ENCODE measurements around the gene TSN.
A peak's percentile ranks its signal among the peaks of the same experiment; 100 is the strongest.
"Not testable (repeated sequence)": the region's sequence is repeated elsewhere in the genome, so short reads cannot be mapped to it uniquely, and the experiment has no call there.

Gene TSN

GRCh38 chr2:121755237-121756111 lies at the start of gene TSN:
Gene TSN (plus strand): TSS chr2:121755651. CDS start chr2:121755780, 129 bp downstream.
- peak; percentile 93 for DNase-seq

GRCh38 chr2:121705958-121706357 lies 49.5 kb upstream of the TSN start:
- DNase-seq: no peak

DNA sequence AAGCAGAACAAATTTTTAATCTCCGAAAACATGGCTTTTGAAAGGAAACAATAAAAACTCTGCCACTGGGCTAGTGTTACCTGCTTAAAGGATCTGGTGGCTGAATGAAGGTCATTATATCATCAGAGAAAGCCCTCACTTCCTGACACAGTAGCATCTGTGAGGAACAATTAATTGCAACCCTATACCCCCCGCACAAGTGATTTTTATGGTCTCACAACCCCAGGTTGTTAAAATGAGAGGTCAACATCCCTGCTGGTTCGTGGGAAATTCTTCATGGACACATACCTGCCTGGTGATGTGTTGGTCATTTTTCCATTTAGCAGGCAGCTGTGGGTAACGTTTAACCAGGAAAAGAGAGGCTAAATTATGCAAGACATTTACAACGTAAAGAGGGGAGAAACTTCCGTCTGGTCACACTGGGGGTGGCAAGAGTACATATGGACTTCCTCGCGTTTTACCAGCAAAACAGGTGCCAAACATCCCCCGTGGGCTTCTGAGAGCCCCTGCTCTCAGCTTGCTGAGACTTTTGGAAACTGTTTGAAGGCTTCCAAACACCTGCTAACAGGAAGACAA lies 48.0 kb upstream of the TSN start:
- DNase-seq: peak; percentile 84

- DNase-seq: peak; percentile 84
These were observed 47.5 kb upstream of the TSN start for GRCh38 chr2:121707920-121708361.

DNA sequence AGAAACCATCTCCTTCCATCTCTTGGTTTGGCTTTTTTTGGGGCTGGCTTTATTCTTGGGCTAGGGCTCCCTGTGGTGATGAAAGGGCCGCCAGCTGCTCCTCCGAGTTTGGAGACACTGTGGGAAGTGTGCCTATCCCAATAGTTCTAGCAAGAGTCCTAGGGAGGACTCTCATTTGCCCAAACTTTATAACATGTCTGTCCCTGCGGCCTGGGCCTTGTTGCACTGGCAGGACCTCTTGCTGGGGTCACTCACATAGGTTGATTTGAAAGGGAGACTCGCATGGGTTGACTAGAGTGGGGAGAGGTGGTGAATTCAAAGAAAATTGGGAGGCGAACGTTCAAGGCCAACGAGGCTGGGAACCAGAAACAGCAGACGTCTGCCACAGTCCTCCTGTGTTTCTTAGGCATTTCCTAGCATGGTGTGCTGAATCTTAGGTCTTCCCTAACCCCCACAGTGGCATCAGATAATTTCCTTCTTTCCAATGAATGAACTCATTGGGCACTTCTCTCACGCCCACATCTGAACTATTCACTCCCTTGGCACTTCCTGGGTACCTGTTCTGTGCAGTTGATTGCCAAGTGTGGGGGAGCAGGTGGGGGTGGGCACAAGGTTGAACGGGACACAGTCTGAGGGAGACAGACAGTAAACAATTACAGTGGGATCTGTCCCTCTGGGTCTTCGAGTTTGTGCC lies 45.5 kb upstream of the TSN start:
- peak; percentile 91 for DNase-seq

DNA sequence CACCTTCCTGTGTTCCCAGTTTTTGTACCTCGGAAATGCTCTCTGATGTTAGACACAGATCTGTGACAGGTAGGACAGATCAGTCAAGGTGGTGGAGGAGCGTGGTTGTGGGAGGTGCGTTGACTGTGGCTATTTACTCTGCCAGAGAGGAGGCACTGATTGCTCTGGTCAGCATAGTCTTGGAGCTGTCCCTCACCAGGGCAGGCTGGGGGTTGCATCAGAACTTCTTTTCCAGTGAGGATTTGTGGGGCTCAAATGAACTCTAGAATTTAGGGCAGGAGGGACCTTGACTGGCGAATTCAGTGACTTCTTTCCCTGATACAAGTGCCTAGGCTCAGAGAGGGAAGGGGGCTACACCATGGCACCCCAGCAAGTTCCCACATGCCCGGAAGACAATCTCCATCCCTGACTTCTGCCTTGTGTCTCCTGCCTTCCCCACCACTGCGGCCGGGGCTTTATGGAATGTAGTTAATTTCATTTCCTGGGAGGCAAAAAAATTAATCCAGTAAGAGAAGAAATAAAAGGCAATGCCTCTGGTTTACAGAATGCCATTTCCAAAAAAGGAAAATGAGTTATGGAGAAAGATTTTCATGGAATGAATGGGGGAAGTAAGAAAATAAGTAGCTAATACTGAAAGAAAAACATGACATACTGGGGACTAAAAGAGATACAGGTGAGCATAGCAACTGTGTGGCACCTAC lies 44.8 kb upstream of the TSN start:
- peak; percentile 88 for DNase-seq

GRCh38 chr2:121711481-121711880 lies 44.0 kb upstream of the TSN start:
- not testable (repeated sequence) for DNase-seq

GRCh38 chr2:121716126-121716525 lies 39.3 kb upstream of the TSN start:
- no peak for DNase-seq

DNA sequence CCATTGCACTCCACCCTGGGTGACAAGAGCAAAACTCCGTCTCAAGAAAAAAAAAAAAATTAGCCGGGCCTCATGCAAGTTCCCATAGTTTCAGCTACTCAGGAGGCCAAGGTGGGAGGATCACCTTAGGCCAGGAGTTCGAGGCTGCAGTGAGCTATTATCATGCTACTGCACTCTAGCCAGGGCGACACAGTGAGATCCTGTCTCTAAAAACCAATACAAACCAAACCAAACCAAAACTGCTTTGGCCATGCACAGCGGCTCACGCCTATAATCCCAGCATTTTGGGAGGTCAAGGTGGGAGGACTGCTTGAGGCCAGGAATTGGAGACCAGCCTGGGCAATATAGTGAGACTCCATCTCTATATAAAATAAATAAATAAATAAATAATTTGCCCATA lies 37.9 kb upstream of the TSN start:
- no peak for DNase-seq

GRCh38 chr2:121721926-121722325 lies 33.5 kb upstream of the TSN start:
- no peak for DNase-seq

GRCh38 chr2:121722479-121722878 lies 33.0 kb upstream of the TSN start:
- peak; percentile 23 for DNase-seq

DNA sequence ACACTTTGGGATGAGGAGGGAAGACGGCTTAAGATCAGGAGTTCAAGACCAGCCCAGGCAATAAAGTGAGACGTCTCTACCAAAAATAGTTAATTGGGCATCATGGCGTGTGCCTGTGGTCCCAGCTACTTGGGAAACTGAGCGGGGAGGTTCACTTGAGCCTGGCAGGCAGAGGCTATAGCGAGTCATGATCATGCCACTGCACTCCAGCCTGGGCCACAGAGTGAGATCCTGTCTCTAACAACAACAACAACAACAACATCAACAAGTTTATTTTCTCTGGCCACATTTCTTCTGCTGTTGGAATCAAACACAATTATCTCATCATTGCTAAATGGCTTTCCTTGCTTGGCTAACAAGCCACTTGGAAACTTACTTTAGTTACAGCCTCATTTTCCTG lies 32.1 kb upstream of the TSN start:
- DNase-seq: no peak

GRCh38 chr2:121727332-121727731 lies 28.1 kb upstream of the TSN start:
- DNase-seq: no peak

- DNase-seq: no peak
These were observed 27.5 kb upstream of the TSN start for GRCh38 chr2:121727950-121728349.

DNA sequence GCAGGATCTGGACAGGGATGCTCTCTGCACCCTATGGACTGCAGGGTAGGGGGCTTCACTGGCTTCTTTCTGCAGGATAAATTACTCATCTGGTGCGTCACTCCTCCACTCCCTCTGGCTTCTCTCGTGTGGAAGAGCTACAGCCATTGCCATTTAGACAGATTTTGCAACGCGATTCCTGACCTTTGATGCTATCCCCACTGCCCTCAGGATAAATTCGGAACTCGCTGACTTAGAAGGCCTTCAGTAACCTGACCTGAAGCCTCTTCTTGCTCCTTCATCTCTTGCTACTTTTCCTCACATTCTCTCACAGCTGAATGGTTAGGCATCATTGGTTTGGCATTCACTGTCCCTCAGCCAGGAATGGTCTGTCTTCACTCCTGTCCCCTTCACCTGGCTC lies 24.1 kb upstream of the TSN start:
- no peak for DNase-seq

DNA sequence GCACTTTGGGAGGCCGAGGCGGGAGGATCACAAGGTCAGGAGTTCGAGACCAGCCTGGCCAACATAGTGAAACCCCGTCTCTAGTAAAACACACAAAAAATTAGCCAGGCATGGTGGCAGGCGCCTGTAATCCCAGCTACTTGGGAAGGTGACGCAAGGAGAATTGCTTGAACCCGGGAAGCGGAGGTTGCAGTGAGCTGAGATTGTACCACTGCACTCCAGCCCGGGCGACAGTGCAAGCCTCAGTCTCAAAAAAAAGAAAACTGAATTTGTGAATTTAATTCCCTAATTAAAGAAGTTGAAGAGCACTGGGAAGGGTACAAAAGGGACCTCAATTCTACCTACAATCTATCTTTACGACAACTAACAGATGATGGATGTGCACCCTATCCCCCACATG lies 20.9 kb upstream of the TSN start:
- DNase-seq: not testable (repeated sequence)

- peak; percentile 5 for DNase-seq
These were observed 19.9 kb upstream of the TSN start for GRCh38 chr2:121735518-121736074.

DNA sequence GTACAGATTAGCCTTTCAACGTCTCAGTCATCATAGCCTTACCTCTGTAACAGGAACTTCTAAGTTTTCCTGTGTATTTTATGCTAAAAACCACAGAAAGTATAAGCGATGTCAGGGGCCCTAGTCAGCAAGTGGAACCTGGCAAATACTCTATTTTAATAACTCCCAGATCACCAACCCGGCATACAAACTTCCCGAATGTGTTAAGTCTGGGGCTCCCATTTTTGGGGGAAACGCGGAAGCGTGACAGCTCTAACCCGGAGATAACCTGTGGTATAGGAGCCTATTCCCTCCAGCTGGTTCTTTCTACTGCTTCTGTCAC lies 19.4 kb upstream of the TSN start:
- no peak for DNase-seq

GRCh38 chr2:121736462-121737336 lies 18.8 kb upstream of the TSN start, which contains the start of gene NIFK:
Gene NIFK (minus strand): TSS chr2:121736875. CDS start chr2:121736850, 25 bp downstream.
- DNase-seq: peak; percentile 91

GRCh38 chr2:121740973-121741372 lies 14.5 kb upstream of the TSN start:
- no peak for DNase-seq

GRCh38 chr2:121741450-121741849 lies 14.0 kb upstream of the TSN start:
- no peak for DNase-seq

DNA sequence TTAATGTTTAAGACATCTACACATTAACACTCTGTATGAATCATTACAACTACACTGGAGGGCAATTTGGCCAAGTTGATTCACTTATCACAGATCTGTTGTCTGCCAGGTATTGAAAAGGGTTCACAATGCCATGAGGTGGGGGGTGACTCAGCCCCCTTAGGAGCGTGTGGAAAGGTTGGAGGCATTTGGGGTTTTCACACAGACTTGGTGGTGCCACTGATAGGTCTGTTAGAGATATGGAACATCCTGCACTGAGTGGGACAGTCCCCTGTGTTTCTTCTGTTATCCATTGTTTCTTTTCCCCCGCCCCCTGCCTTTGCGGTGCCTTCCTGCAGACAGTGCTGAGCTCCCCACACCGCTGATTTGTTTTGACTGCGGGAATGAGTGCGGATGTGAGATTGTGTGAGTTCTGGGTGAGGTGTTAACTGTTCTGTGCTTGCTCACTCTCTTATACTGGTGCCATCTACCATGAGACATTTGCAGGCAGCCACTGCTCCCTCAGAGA lies 9.3 kb upstream of the TSN start:
- peak; percentile 76 for DNase-seq
